PC-3 (cell line): Measurements from ENCODE around the gene CASZ1.

ENCODE experiments used
- EZH2 ChIP-seq: fragments of 300-600 bp; sonication (generic); IDR thresholded peaks from one replicate; pipeline ENCODE4 v1.6.1; 2017; ENCODE audit warnings: antibody characterized with exemption, mild to moderate bottlenecking, low read length; ENCODE audit not compliant: unreplicated experiment
- TF ChIP-seq, protein P1 (sequence below): fragments of 300-600 bp; sonication (generic); conservative IDR thresholded peaks from 2 replicates; pipeline ENCODE4 v1.5.1; 2017; ENCODE audit warnings: antibody characterized with exemption, low read depth, mild to moderate bottlenecking, low read length

DNA sequence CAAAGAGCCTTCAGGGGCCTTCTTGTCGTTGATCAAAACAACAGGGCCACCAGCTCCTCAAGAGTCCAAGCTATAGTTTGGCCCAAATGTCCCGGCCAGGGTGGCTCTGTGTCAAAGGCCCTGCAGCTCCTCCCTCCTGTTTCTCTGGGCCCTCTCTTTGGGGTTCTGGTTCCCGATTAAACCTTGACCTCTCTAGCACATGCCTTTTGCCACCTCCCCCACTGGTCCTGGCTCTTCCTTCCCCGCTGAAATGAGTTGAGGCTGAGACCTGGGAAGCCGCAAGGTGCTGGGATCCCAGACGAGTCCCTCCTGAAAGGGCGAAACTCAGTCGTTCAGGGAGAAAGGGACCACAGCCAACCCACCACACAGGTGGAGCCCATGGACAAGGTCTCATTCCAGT, 56.9 kb downstream of the CASZ1 start:
- TF ChIP-seq, protein P1, sequence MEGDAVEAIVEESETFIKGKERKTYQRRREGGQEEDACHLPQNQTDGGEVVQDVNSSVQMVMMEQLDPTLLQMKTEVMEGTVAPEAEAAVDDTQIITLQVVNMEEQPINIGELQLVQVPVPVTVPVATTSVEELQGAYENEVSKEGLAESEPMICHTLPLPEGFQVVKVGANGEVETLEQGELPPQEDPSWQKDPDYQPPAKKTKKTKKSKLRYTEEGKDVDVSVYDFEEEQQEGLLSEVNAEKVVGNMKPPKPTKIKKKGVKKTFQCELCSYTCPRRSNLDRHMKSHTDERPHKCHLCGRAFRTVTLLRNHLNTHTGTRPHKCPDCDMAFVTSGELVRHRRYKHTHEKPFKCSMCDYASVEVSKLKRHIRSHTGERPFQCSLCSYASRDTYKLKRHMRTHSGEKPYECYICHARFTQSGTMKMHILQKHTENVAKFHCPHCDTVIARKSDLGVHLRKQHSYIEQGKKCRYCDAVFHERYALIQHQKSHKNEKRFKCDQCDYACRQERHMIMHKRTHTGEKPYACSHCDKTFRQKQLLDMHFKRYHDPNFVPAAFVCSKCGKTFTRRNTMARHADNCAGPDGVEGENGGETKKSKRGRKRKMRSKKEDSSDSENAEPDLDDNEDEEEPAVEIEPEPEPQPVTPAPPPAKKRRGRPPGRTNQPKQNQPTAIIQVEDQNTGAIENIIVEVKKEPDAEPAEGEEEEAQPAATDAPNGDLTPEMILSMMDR = no peak
- no peak for TF ChIP-seq EZH2
